H1 (cell line): Measurements from ENCODE around the gene MB. TPM values are rescaled to one million over a fixed set of nuclear protein-coding genes. Genes with fewer than 3 reads are reported as not detected.

Experiments used
- CTCF ChIA-PET: fragments of 300-600 bp; sonication (Branson Sonifier 250); formaldehyde crosslinking; loops from one replicate; lab custom pipeline; 2021; ENCODE audit not compliant: partially characterized antibody; lab: Charles Lee
- POLR2A ChIA-PET: fragments of 300-600 bp; sonication (Branson Sonifier 250); formaldehyde crosslinking; loops from one replicate; lab custom pipeline; 2021; ENCODE audit warnings: inconsistent platforms; ENCODE audit not compliant: partially characterized antibody; lab: Charles Lee
- DNase-seq, 2 experiments: peaks; one replicate each; pipeline versions ENCODE4 v3.0.0 to v3.0.0-alpha.2; 2010 to 2022; ENCODE audit warnings: low spot score in 2 of 2, low read depth in 1 of 2, mixed read lengths in 1 of 2
- FAIRE-seq: peaks from 2 replicates; lab custom pipeline; 2011; peaks lifted over from hg19 to GRCh38; lab: Jason Lieb, UNC
- H2AFZ ChIP-seq: 2 replicates; pipeline ENCODE4 v1.8.1; 2012; ENCODE audit warnings: low read length, inconsistent platforms
- H2AK5ac ChIP-seq: 2 replicates; pipeline ENCODE4 v1.6.1; 2013; ENCODE audit warnings: low read depth, low read length
- H2BK120ac ChIP-seq: replicated peaks from 2 replicates; pipeline ENCODE3; 2013; ENCODE audit warnings: low read depth, low read length, inconsistent platforms
- H2BK12ac ChIP-seq: 2 replicates; pipeline ENCODE4 v1.6.1; 2013; ENCODE audit warnings: low read depth, low read length
- H2BK15ac ChIP-seq: 2 replicates; pipeline ENCODE4 v1.6.1; 2013; ENCODE audit warnings: low read length
- H2BK20ac ChIP-seq: 2 replicates; pipeline ENCODE4 v1.6.1; 2013; ENCODE audit warnings: low read length
- H2BK5ac ChIP-seq: 2 replicates; pipeline ENCODE4 v1.6.1; 2013; ENCODE audit warnings: low read depth, low read length
- H3K14ac ChIP-seq: 2 replicates; pipeline ENCODE4 v1.6.1; 2013; ENCODE audit warnings: inconsistent platforms; ENCODE audit not compliant: insufficient read length
- H3K18ac ChIP-seq: 2 replicates; pipeline ENCODE4 v1.6.1; 2013; ENCODE audit warnings: low read length; ENCODE audit errors: extremely low read depth
- H3K23ac ChIP-seq: 2 replicates; pipeline ENCODE4 v1.6.1; 2013; ENCODE audit warnings: inconsistent platforms; ENCODE audit not compliant: insufficient read length
- H3K23me2 ChIP-seq: 2 replicates; pipeline ENCODE4 v1.6.1; 2013; ENCODE audit warnings: low read depth, low read length
- H3K27ac ChIP-seq: 2 replicates; pipeline ENCODE4 v1.6.1; 2011; ENCODE audit warnings: low read depth, low read length, inconsistent platforms
- H3K27me3 ChIP-seq, 4 experiments: replicated peaks in 1 of 4; 1 replicate in 1 of 4; 2 replicates in 3 of 4; pipeline versions ENCODE4 v1.6.1 to v1.8.1; 2011 to 2013; ENCODE audit warnings: low read length in 3 of 4, mild to moderate bottlenecking in 3 of 4, inconsistent platforms in 2 of 4, mixed read lengths in 2 of 4, moderate library complexity in 1 of 4; ENCODE audit not compliant: control insufficient read depth in 3 of 4, insufficient read depth in 3 of 4; ENCODE audit errors: extremely low read depth in 1 of 4
- H3K36me3 ChIP-seq, 4 experiments: 2 replicates each; pipeline versions ENCODE4 v1.6.1 to v1.8.1; 2011 to 2013; ENCODE audit warnings: mild to moderate bottlenecking in 4 of 4, low read length in 3 of 4, moderate library complexity in 2 of 4, control low read depth in 1 of 4, inconsistent platforms in 1 of 4; ENCODE audit not compliant: insufficient read depth in 4 of 4, control insufficient read depth in 2 of 4
- H3K4ac ChIP-seq: replicated peaks from 2 replicates; pipeline ENCODE3; 2013; ENCODE audit warnings: low read length, low read depth, mixed read lengths, inconsistent platforms; ENCODE audit not compliant: insufficient read length
- H3K4me1 ChIP-seq, 4 experiments: replicated peaks in 1 of 4; 1 replicate in 1 of 4; 2 replicates in 3 of 4; pipeline versions ENCODE4 v1.6.1 to v1.8.1; 2011 to 2013; ENCODE audit warnings: low read length in 3 of 4, inconsistent platforms in 2 of 4, mixed read lengths in 1 of 4; ENCODE audit not compliant: insufficient read depth in 4 of 4, control insufficient read depth in 3 of 4
- H3K4me2 ChIP-seq, 2 experiments: 2 replicates each; pipeline versions ENCODE4 v1.6.1 to v1.8.1; 2011 to 2013; ENCODE audit warnings: low read depth in 2 of 2, low read length in 2 of 2, control low read depth in 1 of 2, inconsistent platforms in 1 of 2, mild to moderate bottlenecking in 1 of 2; ENCODE audit not compliant: insufficient read depth in 1 of 2
- H3K4me3 ChIP-seq, 4 experiments: fragments of 200-600, 300-600 bp in 1 of 4; sonication (generic), shearing (Covaris generic), sonication (Bioruptor Twin) in 1 of 4; 2 replicates each; pipeline versions ENCODE4 v1.5.1 to v1.8.1; 2011 to 2016; ENCODE audit warnings: low read length in 4 of 4, low read depth in 3 of 4, control low read depth in 2 of 4, inconsistent platforms in 2 of 4, mild to moderate bottlenecking in 2 of 4, mixed read lengths in 1 of 4, moderate library complexity in 1 of 4; ENCODE audit not compliant: insufficient read depth in 2 of 4; ENCODE audit errors: extremely low read depth in 1 of 4
- H3K56ac ChIP-seq: replicated peaks from 2 replicates; pipeline ENCODE3; 2013; ENCODE audit warnings: low read depth, mild to moderate bottlenecking, mixed read lengths, low read length, inconsistent platforms; ENCODE audit not compliant: insufficient read length
- H3K79me1 ChIP-seq: 2 replicates; pipeline ENCODE4 v1.6.1; 2013; ENCODE audit warnings: low read depth, low read length, control low read depth
- H3K79me2 ChIP-seq, 2 experiments: 2 replicates each; pipeline versions ENCODE4 v1.6.1 to v1.8.1; 2012 to 2013; ENCODE audit warnings: low read length in 2 of 2, mild to moderate bottlenecking in 2 of 2, inconsistent platforms in 1 of 2; ENCODE audit not compliant: insufficient read depth in 2 of 2, control insufficient read depth in 1 of 2
- H3K9ac ChIP-seq, 4 experiments: replicated peaks in 1 of 4; 1 replicate in 1 of 4; 2 replicates in 3 of 4; pipeline versions ENCODE4 v1.6.1 to v1.8.1; 2011 to 2013; ENCODE audit warnings: low read depth in 3 of 4, low read length in 3 of 4, control low read depth in 2 of 4, mild to moderate bottlenecking in 2 of 4, moderate library complexity in 2 of 4, inconsistent platforms in 1 of 4; ENCODE audit errors: extremely low read depth in 1 of 4
- H3K9me3 ChIP-seq, 2 experiments: 2 replicates each; pipeline versions ENCODE4 v1.6.1 to v1.8.1; 2012 to 2013; ENCODE audit warnings: mild to moderate bottlenecking in 2 of 2, moderate library complexity in 2 of 2, control low read depth in 1 of 2, inconsistent platforms in 1 of 2, low read depth in 1 of 2, low read length in 1 of 2, mixed read lengths in 1 of 2; ENCODE audit not compliant: insufficient read depth in 2 of 2
- H4K20me1 ChIP-seq, 2 experiments: replicated peaks in 1 of 2; 2 replicates each; pipeline versions ENCODE3 to v1.8.1; 2011 to 2013; ENCODE audit warnings: inconsistent platforms in 2 of 2, low read length in 2 of 2, mild to moderate bottlenecking in 1 of 2; ENCODE audit not compliant: insufficient read depth in 2 of 2, control insufficient read depth in 1 of 2
- H4K5ac ChIP-seq: 2 replicates; pipeline ENCODE4 v1.6.1; 2013; ENCODE audit warnings: low read length, low read depth, mixed read lengths, inconsistent platforms; ENCODE audit not compliant: insufficient read length
- H4K8ac ChIP-seq: 2 replicates; pipeline ENCODE4 v1.8.0; 2013; ENCODE audit warnings: mild to moderate bottlenecking, moderate library complexity, low read length, inconsistent platforms; ENCODE audit not compliant: insufficient read depth; ENCODE audit errors: extremely low read depth
- H4K91ac ChIP-seq: replicated peaks from 2 replicates; pipeline ENCODE3; 2013; ENCODE audit warnings: low read length, mixed read lengths, inconsistent platforms; ENCODE audit not compliant: insufficient read length
- CBX5 ChIP-seq: fragments of 300-800, 300-1000 bp; sonication (generic); IDR thresholded peaks from 2 replicates; pipeline ENCODE4 v1.7.1; 2016; ENCODE audit warnings: antibody characterized with exemption, low read length, low read depth
- CHD2 ChIP-seq: IDR thresholded peaks from 2 replicates; pipeline ENCODE4 v1.6.1; 2012; ENCODE audit warnings: low read length, improper control_type of control experiment
- EP300 ChIP-seq, 2 experiments: IDR thresholded peaks; 1 replicate in 1 of 2; 2 replicates in 1 of 2; pipeline ENCODE4 v1.6.1; 2011 to 2012; ENCODE audit warnings: low read depth in 2 of 2, low read length in 2 of 2, mild to moderate bottlenecking in 2 of 2, borderline replicate concordance in 1 of 2, inconsistent platforms in 1 of 2, moderate library complexity in 1 of 2
- RFX5 ChIP-seq: IDR thresholded peaks from 2 replicates; pipeline ENCODE4 v1.6.1; 2011; ENCODE audit warnings: low read depth, low read length, improper control_type of control experiment, borderline replicate concordance
- SP1 ChIP-seq: IDR thresholded peaks from 2 replicates; pipeline ENCODE4 v1.6.1; 2011; ENCODE audit warnings: low read depth, low read length
- TAF7 ChIP-seq: optimal IDR thresholded peaks from 2 replicates; pipeline ENCODE3; 2011; ENCODE audit warnings: low read depth, mild to moderate bottlenecking, inconsistent platforms, low read length, moderate library complexity, borderline replicate concordance
- TBP ChIP-seq: IDR thresholded peaks from 2 replicates; pipeline ENCODE4 v1.6.1; 2011; ENCODE audit warnings: low read depth, low read length, improper control_type of control experiment
- WGBS, 2 experiments: shearing (Covaris generic) in 1 of 2; methylation state at CpG; one replicate each; pipeline versions ENCODE4 v1.1.6 to v1.1.7; 2013 to 2015; ENCODE audit warnings: low lambda C conversion rate in 2 of 2, mixed read lengths in 2 of 2, inconsistent platforms in 1 of 2, low coverage in 1 of 2, missing lambda C conversion rate in 1 of 2; ENCODE audit not compliant: insufficient replicate concordance in 2 of 2, insufficient coverage in 1 of 2, insufficient read length in 1 of 2; ENCODE audit errors: extremely low coverage in 1 of 2, missing lambda C conversion rate in 1 of 2; 5-methylcytosine and 5-hydroxymethylcytosine counted together
- polyA plus RNA-seq, 7 experiments: library from polyadenylated mRNA; depleted of rRNA in 3 of 7; stranded (reverse) in 5 of 7; unstranded in 2 of 7; fragments of >200 nt in 5 of 7; fragments of 200-250 nt in 2 of 7; gene quantifications; 1 replicate in 5 of 7; 2 replicates in 1 of 7; 4 replicates in 1 of 7; pipeline versions ENCODE4 v1.2.1 to v1.2.3, GENCODE V29; 2011 to 2013; ENCODE audit warnings: missing spikeins in 2 of 7, mixed read lengths in 2 of 7
- total RNA-seq: library from RNA; stranded (reverse); fragmentation: NEBNext Ultra II Directional; extraction: Animal tissue kit (Norgen Biotek cat#: 25700); gene quantifications from 2 replicates; pipeline ENCODE4 v1.2.1, GENCODE V29; 2021
- TF ChIP-seq, protein P1 (sequence below): IDR thresholded peaks from 2 replicates; pipeline ENCODE4 v1.6.1; 2011; ENCODE audit warnings: low read length, improper control_type of control experiment
- TF ChIP-seq, protein P2 (sequence below): IDR thresholded peaks from 2 replicates; pipeline ENCODE4 v1.6.1; 2012; ENCODE audit warnings: low read length, inconsistent platforms

The MB gene
- total and polyA plus RNA-seq, 2 of the 8 experiments (the other 6 are each of a cell fraction or from before 2014, with no cell fraction given): 1.5 TPM; not detected in 1

DNA sequence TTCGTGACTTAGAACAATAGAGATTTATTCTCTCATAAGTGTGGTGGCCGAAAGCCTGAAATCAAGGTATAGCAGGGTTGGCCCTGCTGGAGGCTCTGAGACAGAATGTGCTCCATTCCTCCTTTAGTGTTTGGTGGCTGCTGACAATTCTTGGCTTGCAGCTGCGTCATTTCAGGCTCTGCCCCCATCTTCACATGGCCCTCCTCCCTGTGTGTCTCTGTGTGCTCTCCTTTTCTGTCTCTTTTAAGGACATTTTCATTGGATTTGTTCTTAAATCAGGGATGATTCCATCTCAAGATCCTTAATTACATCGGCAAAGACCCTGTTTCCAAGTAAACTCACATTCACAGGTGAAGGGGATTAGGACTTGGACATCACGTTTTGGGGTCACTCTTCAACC, 20.9 kb upstream of the MB start:
- no peaks in the 10 kb centered on the region for H3K79me2 ChIP-seq
- H3K14ac ChIP-seq: no peak overlapping the region
- H3K27ac ChIP-seq: no peak overlapping the region
- H2BK12ac ChIP-seq: peak overlapping the region; percentile 80; the same call in 1 of the 2 replicates
- no peak overlapping the region for H3K56ac ChIP-seq
- no peak overlapping the region for H2BK5ac ChIP-seq
- peaks cover 4% of the 10 kb centered on the region for H3K23me2 ChIP-seq
- no peak overlapping the region for H2BK15ac ChIP-seq
- H4K91ac ChIP-seq: no peak overlapping the region
- H3K4me2 ChIP-seq: no peak overlapping the region
- no peak overlapping the region for H4K5ac ChIP-seq
- FAIRE-seq (no peak), DNase-seq (no peak)
- H2AFZ ChIP-seq: no peak overlapping the region; the same call in 1 of the 2 replicates
- H3K4me1 ChIP-seq: peaks cover 0 to 11% (median 5%) of the 10 kb centered on the region in 4 experiments; a peak in 4 of 7 replicates
- WGBS, 2 experiments: 86% methylated on average over 4 of the region's 5 CpGs; no CpG with 5 or more reads in 1 of the 2 experiments
- H3K36me3 ChIP-seq: no peaks in the 10 kb centered on the region; a peak in 1 of 8 replicates
- ChIA-PET POLR2A (interaction anchor here (1.4 kb wide), 1 partner anchor 10 kb away, joined by 3 read pairs; the partner anchor contains the start of gene APOL6), CTCF (interaction anchor here (0.8 to 1.6 kb wide), 5 partner anchors 16 to 278 kb away, joined by 3 to 6 read pairs (median 6); no protein-coding TSS in a partner anchor)
- TF ChIP-seq RFX5: no peak
- TF ChIP-seq, protein P1, sequence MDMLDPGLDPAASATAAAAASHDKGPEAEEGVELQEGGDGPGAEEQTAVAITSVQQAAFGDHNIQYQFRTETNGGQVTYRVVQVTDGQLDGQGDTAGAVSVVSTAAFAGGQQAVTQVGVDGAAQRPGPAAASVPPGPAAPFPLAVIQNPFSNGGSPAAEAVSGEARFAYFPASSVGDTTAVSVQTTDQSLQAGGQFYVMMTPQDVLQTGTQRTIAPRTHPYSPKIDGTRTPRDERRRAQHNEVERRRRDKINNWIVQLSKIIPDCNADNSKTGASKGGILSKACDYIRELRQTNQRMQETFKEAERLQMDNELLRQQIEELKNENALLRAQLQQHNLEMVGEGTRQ: no peak
- TF ChIP-seq, protein P2, sequence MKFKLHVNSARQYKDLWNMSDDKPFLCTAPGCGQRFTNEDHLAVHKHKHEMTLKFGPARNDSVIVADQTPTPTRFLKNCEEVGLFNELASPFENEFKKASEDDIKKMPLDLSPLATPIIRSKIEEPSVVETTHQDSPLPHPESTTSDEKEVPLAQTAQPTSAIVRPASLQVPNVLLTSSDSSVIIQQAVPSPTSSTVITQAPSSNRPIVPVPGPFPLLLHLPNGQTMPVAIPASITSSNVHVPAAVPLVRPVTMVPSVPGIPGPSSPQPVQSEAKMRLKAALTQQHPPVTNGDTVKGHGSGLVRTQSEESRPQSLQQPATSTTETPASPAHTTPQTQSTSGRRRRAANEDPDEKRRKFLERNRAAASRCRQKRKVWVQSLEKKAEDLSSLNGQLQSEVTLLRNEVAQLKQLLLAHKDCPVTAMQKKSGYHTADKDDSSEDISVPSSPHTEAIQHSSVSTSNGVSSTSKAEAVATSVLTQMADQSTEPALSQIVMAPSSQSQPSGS: no peak
- TF ChIP-seq TBP: no peak
- no peak for TF ChIP-seq EP300 (IDR thresholded peaks at IDR 0.05; ENCODE audit: borderline replicate concordance in 1 of 2, low read depth in 2 of 2, low read length in 2 of 2)
- TF ChIP-seq TAF7: no peak
- TF ChIP-seq CBX5: no peak
- no peak for TF ChIP-seq SP1
- TF ChIP-seq CHD2: no peak
- H2BK120ac ChIP-seq: no peak overlapping the region
- no peak overlapping the region; the same call in 1 of the 2 replicates for H3K18ac ChIP-seq
- H4K20me1 ChIP-seq: peaks cover 0 to 3% of the 10 kb centered on the region in 2 experiments
- no peak overlapping the region for H2AK5ac ChIP-seq
- no peak overlapping the region for H3K9ac ChIP-seq
- no peak overlapping the region for H3K4ac ChIP-seq
- H4K8ac ChIP-seq: no peak overlapping the region
- H3K27me3 ChIP-seq: no peaks in the 10 kb centered on the region; a peak in 1 of 7 replicates
- H3K4me3 ChIP-seq: no peak overlapping the region
- peak overlapping the region; percentile 88; the same call in 1 of the 2 replicates for H2BK20ac ChIP-seq
- H3K9me3 ChIP-seq: no peaks in the 10 kb centered on the region
- no peaks in the 10 kb centered on the region for H3K79me1 ChIP-seq
- H3K23ac ChIP-seq: no peak overlapping the region
